ENCODE data around the gene PDE4DIP.
"Not testable (repeated sequence)": the region's sequence is repeated elsewhere in the genome, so short reads cannot be mapped to it uniquely, and the experiment has no call there.

PDE4DIP gene

DNA sequence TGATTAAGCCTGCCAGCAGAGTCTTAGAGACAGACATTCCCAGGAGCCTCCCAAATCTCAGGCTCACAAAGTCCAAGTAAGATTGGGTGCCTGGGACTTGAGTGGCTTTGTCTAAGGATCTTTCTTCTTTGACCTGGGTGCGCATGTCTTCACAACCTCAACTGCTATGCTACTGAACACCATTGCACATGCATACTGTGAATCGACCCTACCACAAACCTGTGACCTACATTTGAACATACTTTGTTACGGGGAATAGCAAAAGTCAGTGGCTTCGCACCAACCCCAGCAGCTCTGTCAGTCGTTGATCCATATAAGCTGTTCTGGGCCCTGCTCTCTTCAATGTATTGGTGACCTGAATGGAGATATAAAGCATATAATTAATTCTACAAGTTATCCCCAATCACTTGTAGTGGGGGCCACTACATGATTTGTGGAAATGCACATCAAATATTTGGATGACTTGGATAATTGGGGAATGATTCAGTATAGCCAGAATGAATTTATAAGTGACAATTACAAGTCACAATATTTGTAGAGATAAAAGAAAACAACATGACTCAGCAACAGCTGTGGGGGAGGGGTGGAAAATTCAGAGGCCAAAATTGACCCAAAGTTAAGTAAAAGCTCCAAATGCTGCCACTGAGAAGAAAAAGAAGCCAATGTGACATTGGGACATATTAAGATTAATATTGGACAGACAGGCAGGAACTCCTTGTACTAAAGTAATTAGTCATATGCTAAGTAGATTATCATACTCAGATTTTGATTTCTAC, 152.4 kb downstream of the PDE4DIP start:
- H3K4me3 Mint-ChIP-seq; H3K27ac Mint-ChIP-seq; H3K36me3 Mint-ChIP-seq; H3K27me3 Mint-ChIP-seq; DNase-seq (ENCODE audit: low spot score in 2 of 2); ATAC-seq (ENCODE audit: low read depth); H3K9me3 Mint-ChIP-seq; H3K4me1 Mint-ChIP-seq: not testable (repeated sequence)

DNA sequence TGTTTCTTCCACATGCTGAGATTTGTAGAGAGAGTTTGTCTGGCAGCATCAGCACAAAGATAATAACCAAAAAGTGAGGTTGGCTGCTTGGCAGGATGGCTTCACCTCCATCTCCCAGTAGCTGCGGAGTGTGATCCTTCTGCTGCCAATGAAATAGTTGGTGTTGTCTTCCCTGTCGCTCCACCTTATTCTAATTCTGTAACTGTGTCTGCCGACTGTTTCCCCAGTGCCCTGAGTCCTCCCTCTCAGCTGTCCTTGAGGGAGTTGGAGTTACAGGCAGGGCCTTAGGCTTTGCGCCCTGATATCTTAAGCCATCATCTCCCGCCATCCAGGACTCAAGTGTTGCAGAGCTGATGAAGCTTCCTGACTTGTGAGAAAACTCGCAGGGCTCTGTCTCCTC, 153.2 kb downstream of the PDE4DIP start:
- not testable (repeated sequence) for H3K36me3 Mint-ChIP-seq; H3K4me3 Mint-ChIP-seq; H3K9me3 Mint-ChIP-seq; ATAC-seq (ENCODE audit: low read depth); H3K27ac Mint-ChIP-seq; DNase-seq (ENCODE audit: low spot score in 2 of 2); H3K27me3 Mint-ChIP-seq; H3K4me1 Mint-ChIP-seq

DNA sequence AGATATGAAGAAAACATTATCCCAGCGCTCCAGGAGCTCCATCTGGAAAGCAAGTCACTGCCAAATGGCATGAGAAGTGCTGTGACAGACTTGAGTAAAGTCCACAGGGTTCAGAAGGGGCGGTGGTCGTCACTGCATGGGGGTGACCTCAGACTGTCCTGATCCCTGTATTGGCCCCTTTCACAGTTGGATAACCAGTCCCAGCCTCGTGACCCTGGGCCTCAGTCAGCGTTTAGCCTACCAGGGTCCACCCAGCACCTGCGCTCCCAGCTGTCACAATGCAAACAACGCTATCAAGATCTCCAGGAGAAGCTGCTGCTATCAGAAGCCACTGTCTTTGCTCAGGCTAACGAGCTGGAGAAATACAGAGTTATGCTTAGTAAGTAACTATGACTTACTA, 158.4 kb downstream of the PDE4DIP start:
- not testable (repeated sequence) for ATAC-seq (ENCODE audit: low read depth); H3K27ac Mint-ChIP-seq; H3K4me3 Mint-ChIP-seq; H3K9me3 Mint-ChIP-seq; DNase-seq (ENCODE audit: low spot score in 2 of 2); H3K27me3 Mint-ChIP-seq; H3K4me1 Mint-ChIP-seq; H3K36me3 Mint-ChIP-seq

DNA sequence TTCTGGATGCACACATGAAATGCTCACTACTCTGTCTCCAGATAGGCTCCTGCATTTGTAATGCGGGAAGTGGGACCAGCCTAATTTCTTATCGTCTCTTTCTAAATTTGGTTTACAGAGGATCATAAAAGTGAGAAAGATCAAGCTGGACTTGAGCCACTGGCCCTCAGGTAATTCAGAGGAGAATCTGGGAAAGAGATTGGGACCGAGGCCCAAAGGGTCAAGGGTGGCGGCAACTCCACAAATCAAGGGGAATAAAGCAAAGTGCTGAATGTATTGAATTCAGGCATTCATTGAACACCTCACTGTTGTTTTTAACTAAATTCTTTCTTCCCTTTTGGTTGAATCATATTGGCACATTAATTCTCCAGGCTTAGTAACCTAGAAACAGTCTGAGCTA, 164.1 kb downstream of the PDE4DIP start:
- not testable (repeated sequence) for H3K4me3 Mint-ChIP-seq; DNase-seq (ENCODE audit: low spot score in 2 of 2); H3K27ac Mint-ChIP-seq; H3K27me3 Mint-ChIP-seq; H3K36me3 Mint-ChIP-seq; H3K9me3 Mint-ChIP-seq; H3K4me1 Mint-ChIP-seq; ATAC-seq (ENCODE audit: low read depth)

DNA sequence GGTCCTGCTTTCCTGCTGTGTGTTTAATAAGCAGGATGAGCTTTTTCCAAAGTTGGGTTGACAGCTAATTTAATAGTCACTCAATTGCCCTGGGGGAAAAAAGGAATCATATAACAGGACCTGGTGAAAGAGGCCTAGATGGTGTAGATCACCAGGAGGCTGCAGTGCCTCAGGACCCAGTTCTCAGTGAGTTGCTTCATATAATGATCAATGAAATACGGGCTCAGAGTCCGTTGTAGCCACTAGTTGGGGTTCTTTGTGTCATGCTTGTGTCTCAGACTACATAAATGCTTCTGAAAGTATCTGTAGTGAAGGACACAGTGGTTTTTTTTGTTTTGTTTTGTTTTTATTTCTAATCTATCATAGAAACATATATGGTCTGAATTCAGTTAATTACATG, 164.5 kb downstream of the PDE4DIP start:
- H3K36me3 Mint-ChIP-seq; DNase-seq (ENCODE audit: low spot score in 2 of 2); H3K4me1 Mint-ChIP-seq; ATAC-seq (ENCODE audit: low read depth); H3K27ac Mint-ChIP-seq; H3K9me3 Mint-ChIP-seq; H3K27me3 Mint-ChIP-seq; H3K4me3 Mint-ChIP-seq: not testable (repeated sequence)

DNA sequence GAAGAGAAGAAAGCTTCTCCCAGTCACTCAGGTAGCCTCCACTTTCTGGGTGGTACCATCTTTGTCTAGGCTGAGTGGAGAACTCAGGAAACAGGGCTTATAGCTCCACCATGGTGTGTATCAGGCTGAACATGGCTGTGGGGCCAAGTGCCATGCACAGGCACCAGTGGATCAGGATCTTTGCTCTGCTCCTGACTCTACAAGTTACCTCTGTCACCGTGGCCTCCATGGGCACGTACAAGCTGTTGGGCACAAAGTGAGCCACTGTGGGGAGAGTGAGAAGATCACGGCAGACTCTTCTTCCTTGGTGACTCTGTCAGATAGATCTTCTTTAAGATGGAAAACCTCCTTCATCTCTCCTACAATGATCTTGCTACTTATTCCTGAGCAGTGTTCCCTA, 165.5 kb downstream of the PDE4DIP start:
- H3K4me1 Mint-ChIP-seq; DNase-seq (ENCODE audit: low spot score in 2 of 2); H3K27ac Mint-ChIP-seq; H3K27me3 Mint-ChIP-seq; H3K4me3 Mint-ChIP-seq; H3K36me3 Mint-ChIP-seq; ATAC-seq (ENCODE audit: low read depth); H3K9me3 Mint-ChIP-seq: not testable (repeated sequence)

DNA sequence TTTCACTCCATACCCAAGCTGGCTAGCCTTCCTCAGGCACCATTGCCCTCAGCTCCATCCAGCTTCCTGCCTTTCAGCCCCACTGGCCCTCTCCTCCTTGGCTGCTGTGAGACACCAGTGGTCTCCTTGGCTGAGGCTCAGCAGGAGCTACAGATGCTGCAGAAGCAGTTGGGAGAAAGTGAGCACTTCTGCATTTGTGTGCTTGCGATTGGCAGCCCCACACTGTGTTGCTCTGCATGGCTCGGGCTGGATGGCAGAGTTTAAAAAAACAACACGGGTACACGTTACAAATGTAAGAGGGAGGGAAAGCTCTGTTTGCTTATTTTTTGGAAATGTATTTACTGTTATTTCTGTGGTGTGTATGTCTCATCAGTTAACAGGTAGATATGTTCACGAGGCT, 168.4 kb downstream of the PDE4DIP start:
- DNase-seq (ENCODE audit: low spot score in 2 of 2); H3K4me1 Mint-ChIP-seq; H3K27ac Mint-ChIP-seq; H3K9me3 Mint-ChIP-seq; H3K4me3 Mint-ChIP-seq; H3K36me3 Mint-ChIP-seq; H3K27me3 Mint-ChIP-seq: not testable (repeated sequence)
- ATAC-seq (ENCODE audit: low read depth) = peak; percentile 66

DNA sequence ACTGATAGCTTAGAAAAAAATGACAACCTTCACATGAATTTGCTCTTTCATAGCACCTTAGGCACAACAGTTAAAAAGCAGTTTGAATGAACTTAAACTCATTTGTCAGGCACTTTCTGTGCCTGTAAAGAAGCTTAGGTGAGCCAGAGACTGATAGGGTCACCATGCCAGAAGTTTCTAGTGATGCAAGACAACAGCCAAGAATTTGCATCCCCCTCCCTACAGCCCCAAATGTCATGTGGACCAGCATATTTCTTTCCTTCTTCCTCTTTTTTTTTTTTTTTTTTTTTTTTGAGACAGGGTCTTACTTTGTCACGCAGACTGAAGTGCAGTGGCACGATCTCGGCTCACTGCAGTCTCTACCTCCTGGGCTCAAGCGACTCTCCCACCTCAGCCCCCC, 169.3 kb downstream of the PDE4DIP start:
- H3K27ac Mint-ChIP-seq, H3K4me3 Mint-ChIP-seq, H3K9me3 Mint-ChIP-seq: not testable (repeated sequence)

DNA sequence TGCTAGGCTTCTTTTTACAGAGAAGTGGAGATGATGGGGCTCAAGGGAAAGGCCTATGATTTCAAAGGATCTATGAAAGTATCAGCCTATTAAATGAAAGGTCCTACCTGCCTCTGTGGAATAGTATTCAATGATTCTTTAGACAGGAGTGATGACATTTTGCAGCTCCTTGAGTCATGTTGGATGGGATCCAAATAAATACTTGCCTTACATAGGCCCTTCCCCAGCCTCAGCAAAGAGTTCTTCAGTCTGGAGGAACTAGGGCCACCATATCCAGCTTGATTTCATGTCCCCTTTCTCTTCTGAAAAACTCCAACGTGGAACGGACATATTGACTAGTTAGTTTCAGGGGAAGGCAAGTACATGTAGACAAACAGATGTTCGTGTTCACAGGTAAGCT, 171.3 kb downstream of the PDE4DIP start:
- DNase-seq (ENCODE audit: low spot score in 2 of 2); H3K9me3 Mint-ChIP-seq; H3K36me3 Mint-ChIP-seq; H3K4me3 Mint-ChIP-seq; H3K4me1 Mint-ChIP-seq; ATAC-seq (ENCODE audit: low read depth); H3K27me3 Mint-ChIP-seq; H3K27ac Mint-ChIP-seq: not testable (repeated sequence)

More for the DNA sequence above, 169.3 kb downstream of the PDE4DIP start:
- peak; percentile 91 for ATAC-seq (ENCODE audit: low read depth)
- DNase-seq (ENCODE audit: low spot score in 2 of 2); H3K36me3 Mint-ChIP-seq; H3K4me1 Mint-ChIP-seq; H3K27me3 Mint-ChIP-seq: not testable (repeated sequence)

DNA sequence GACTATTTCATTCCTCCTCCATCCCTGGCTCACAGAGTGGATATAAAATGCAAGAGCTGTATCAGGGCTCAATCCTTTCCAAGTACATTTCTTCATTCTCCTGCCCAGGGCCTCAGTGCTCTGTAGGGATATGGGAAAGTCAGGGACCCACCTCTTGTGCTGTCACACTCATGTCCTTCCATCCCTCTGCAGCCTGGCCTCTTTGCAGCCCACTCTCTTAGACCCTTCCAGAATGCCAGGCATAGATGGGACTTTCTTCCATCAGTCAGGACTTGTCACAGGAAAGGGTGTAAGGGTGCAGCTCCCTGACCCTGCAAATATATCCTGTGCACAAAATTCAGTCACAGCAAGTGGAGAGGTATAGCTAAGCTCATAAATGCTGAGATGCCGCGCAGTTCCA, 172.4 kb downstream of the PDE4DIP start:
- not testable (repeated sequence) for H3K27ac Mint-ChIP-seq; H3K9me3 Mint-ChIP-seq; H3K27me3 Mint-ChIP-seq; DNase-seq (ENCODE audit: low spot score in 2 of 2); H3K36me3 Mint-ChIP-seq; H3K4me3 Mint-ChIP-seq; H3K4me1 Mint-ChIP-seq; ATAC-seq (ENCODE audit: low read depth)

DNA sequence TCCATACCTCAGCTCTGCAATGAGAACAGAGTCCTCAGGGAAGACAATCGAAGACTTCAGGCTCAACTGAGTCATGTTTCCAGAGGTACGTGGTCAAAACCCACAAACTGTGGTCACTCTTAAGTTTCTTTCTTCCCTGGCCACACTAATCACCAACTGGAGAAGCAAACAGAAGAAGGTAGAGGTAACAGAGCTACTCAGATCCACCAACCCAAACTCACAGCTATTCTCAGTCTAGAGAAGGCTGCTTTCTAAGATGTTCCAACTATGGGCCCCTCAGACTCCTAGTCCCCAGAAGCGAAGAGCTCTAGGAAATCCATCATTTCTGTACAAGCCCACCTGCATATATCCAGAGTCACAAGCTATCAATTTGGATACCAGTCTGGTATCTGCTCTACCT, 174.3 kb downstream of the PDE4DIP start:
- not testable (repeated sequence) for H3K4me1 Mint-ChIP-seq; ATAC-seq (ENCODE audit: low read depth); H3K36me3 Mint-ChIP-seq; H3K9me3 Mint-ChIP-seq; H3K27me3 Mint-ChIP-seq; H3K4me3 Mint-ChIP-seq; DNase-seq (ENCODE audit: low spot score in 2 of 2); H3K27ac Mint-ChIP-seq

DNA sequence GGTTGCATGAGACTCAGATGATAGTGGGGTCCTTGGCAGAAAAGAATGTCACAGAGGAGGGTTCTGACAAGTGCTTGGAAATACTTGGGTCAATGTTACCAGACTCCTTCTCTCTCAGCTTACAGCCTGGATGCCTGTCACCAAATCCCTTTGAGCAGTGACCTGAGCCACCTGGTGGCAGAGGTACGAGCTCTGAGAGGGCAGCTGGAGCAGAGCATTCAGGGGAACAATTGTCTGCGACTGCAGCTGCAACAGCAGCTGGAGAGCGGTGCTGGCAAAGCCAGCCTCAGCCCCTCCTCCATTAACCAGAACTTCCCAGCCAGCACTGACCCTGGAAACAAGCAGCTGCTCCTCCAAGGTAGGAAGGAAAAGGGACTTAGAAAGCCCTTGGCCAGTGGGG, 180.1 kb downstream of the PDE4DIP start:
- not testable (repeated sequence) for DNase-seq (ENCODE audit: low spot score in 2 of 2); H3K4me1 Mint-ChIP-seq; H3K27ac Mint-ChIP-seq; H3K4me3 Mint-ChIP-seq; H3K9me3 Mint-ChIP-seq; H3K36me3 Mint-ChIP-seq; ATAC-seq (ENCODE audit: low read depth); H3K27me3 Mint-ChIP-seq

DNA sequence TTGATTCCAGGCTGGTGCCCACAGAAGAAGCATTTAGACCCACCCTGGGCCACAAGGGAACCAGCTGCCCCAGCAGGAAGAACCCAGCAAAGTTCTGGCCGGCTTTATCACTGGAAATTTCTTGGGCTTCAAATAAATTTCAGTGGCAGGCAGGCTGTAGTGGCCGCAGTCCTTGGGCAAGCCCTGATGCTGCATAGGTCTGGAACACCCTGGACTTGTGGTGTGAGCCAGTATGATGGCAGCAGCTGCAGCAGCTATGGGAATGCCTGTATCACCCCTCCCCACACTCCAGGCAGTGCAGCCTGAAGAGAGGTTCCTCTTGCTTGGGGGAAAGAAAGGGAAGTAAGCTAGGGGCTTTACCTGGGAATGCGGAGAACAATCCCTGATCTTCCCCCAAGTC, 189.7 kb downstream of the PDE4DIP start:
- H3K4me3 Mint-ChIP-seq; DNase-seq (ENCODE audit: low spot score in 2 of 2); H3K27ac Mint-ChIP-seq; H3K4me1 Mint-ChIP-seq; H3K36me3 Mint-ChIP-seq; ATAC-seq (ENCODE audit: low read depth); H3K27me3 Mint-ChIP-seq; H3K9me3 Mint-ChIP-seq: not testable (repeated sequence)

DNA sequence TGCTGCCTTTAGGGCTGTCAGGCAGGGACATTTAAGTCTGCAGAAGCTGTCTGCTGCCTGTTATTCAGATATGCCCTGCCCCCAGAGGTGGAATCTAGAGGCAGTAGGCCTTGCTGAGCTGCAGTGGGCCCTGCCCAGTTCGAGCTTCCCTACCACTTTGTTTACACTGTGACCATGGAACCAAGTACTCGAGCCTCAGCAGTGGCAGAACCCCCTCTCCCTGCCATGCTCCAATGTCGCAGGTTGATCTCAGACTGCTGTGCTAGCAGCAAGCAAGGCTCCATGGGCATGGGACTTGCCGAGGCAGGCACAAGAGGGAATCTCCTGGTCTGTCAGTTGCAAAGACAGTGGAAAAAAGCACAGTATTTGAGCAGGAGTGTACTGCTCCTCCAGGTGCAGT, 198.8 kb downstream of the PDE4DIP start:
- H3K27ac Mint-ChIP-seq; H3K9me3 Mint-ChIP-seq; H3K36me3 Mint-ChIP-seq; DNase-seq (ENCODE audit: low spot score in 2 of 2); H3K4me3 Mint-ChIP-seq; H3K27me3 Mint-ChIP-seq; ATAC-seq (ENCODE audit: low read depth); H3K4me1 Mint-ChIP-seq: not testable (repeated sequence)

DNA sequence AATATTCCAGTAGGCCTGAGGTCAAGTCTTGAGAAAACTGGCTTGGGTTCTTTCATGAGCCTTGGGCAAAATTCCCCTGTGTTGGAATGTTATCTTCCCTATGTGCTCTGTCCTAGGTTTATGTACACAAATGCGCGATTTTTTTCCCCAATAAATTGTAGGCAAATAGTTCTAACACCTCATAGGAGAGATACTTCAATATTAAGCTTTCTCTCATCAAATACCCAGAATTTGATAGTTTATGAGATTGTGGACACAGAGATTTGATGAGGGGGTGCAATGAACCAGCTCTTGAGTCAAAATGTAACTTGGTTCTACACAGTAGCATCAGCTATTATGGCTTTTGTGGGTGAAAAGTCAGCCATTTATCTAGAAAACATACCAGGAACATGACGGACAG, 220.4 kb downstream of the PDE4DIP start:
- H3K27ac Mint-ChIP-seq; ATAC-seq (ENCODE audit: low read depth); H3K4me3 Mint-ChIP-seq; H3K9me3 Mint-ChIP-seq; H3K27me3 Mint-ChIP-seq; DNase-seq (ENCODE audit: low spot score in 2 of 2); H3K4me1 Mint-ChIP-seq: not testable (repeated sequence)
- H3K36me3 Mint-ChIP-seq = peaks cover 15% of the 10 kb centered on the region
